H1 (cell line): Measurements from ENCODE around the gene POLR3GL. TPM values are rescaled to one million over a fixed set of nuclear protein-coding genes. Genes with fewer than 3 reads are reported as not detected.

Source experiments
- CTCF ChIA-PET: fragments of 300-600 bp; sonication (Branson Sonifier 250); formaldehyde crosslinking; loops from one replicate; lab custom pipeline; 2021; ENCODE audit not compliant: partially characterized antibody; lab: Charles Lee
- POLR2A ChIA-PET: fragments of 300-600 bp; sonication (Branson Sonifier 250); formaldehyde crosslinking; loops from one replicate; lab custom pipeline; 2021; ENCODE audit warnings: inconsistent platforms; ENCODE audit not compliant: partially characterized antibody; lab: Charles Lee
- DNase-seq, 2 experiments: peaks; one replicate each; pipeline versions ENCODE4 v3.0.0 to v3.0.0-alpha.2; 2010 to 2022; ENCODE audit warnings: low spot score in 2 of 2, low read depth in 1 of 2, mixed read lengths in 1 of 2
- FAIRE-seq: peaks from 2 replicates; lab custom pipeline; 2011; peaks lifted over from hg19 to GRCh38; lab: Jason Lieb, UNC
- H2AFZ ChIP-seq: 2 replicates; pipeline ENCODE4 v1.8.1; 2012; ENCODE audit warnings: low read length, inconsistent platforms
- H2AK5ac ChIP-seq: 2 replicates; pipeline ENCODE4 v1.6.1; 2013; ENCODE audit warnings: low read depth, low read length
- H2BK120ac ChIP-seq: replicated peaks from 2 replicates; pipeline ENCODE3; 2013; ENCODE audit warnings: low read depth, low read length, inconsistent platforms
- H2BK12ac ChIP-seq: 2 replicates; pipeline ENCODE4 v1.6.1; 2013; ENCODE audit warnings: low read depth, low read length
- H2BK15ac ChIP-seq: 2 replicates; pipeline ENCODE4 v1.6.1; 2013; ENCODE audit warnings: low read length
- H2BK20ac ChIP-seq: 2 replicates; pipeline ENCODE4 v1.6.1; 2013; ENCODE audit warnings: low read length
- H2BK5ac ChIP-seq: 2 replicates; pipeline ENCODE4 v1.6.1; 2013; ENCODE audit warnings: low read depth, low read length
- H3K14ac ChIP-seq: 2 replicates; pipeline ENCODE4 v1.6.1; 2013; ENCODE audit warnings: inconsistent platforms; ENCODE audit not compliant: insufficient read length
- H3K18ac ChIP-seq: 2 replicates; pipeline ENCODE4 v1.6.1; 2013; ENCODE audit warnings: low read length; ENCODE audit errors: extremely low read depth
- H3K23ac ChIP-seq: 2 replicates; pipeline ENCODE4 v1.6.1; 2013; ENCODE audit warnings: inconsistent platforms; ENCODE audit not compliant: insufficient read length
- H3K23me2 ChIP-seq: 2 replicates; pipeline ENCODE4 v1.6.1; 2013; ENCODE audit warnings: low read depth, low read length
- H3K27ac ChIP-seq: 2 replicates; pipeline ENCODE4 v1.6.1; 2011; ENCODE audit warnings: low read depth, low read length, inconsistent platforms
- H3K27me3 ChIP-seq, 4 experiments: replicated peaks in 1 of 4; 1 replicate in 1 of 4; 2 replicates in 3 of 4; pipeline versions ENCODE4 v1.6.1 to v1.8.1; 2011 to 2013; ENCODE audit warnings: low read length in 3 of 4, mild to moderate bottlenecking in 3 of 4, inconsistent platforms in 2 of 4, mixed read lengths in 2 of 4, moderate library complexity in 1 of 4; ENCODE audit not compliant: control insufficient read depth in 3 of 4, insufficient read depth in 3 of 4; ENCODE audit errors: extremely low read depth in 1 of 4
- H3K36me3 ChIP-seq, 4 experiments: 2 replicates each; pipeline versions ENCODE4 v1.6.1 to v1.8.1; 2011 to 2013; ENCODE audit warnings: mild to moderate bottlenecking in 4 of 4, low read length in 3 of 4, moderate library complexity in 2 of 4, control low read depth in 1 of 4, inconsistent platforms in 1 of 4; ENCODE audit not compliant: insufficient read depth in 4 of 4, control insufficient read depth in 2 of 4
- H3K4ac ChIP-seq: replicated peaks from 2 replicates; pipeline ENCODE3; 2013; ENCODE audit warnings: low read length, low read depth, mixed read lengths, inconsistent platforms; ENCODE audit not compliant: insufficient read length
- H3K4me1 ChIP-seq, 4 experiments: replicated peaks in 1 of 4; 1 replicate in 1 of 4; 2 replicates in 3 of 4; pipeline versions ENCODE4 v1.6.1 to v1.8.1; 2011 to 2013; ENCODE audit warnings: low read length in 3 of 4, inconsistent platforms in 2 of 4, mixed read lengths in 1 of 4; ENCODE audit not compliant: insufficient read depth in 4 of 4, control insufficient read depth in 3 of 4
- H3K4me2 ChIP-seq, 2 experiments: 2 replicates each; pipeline versions ENCODE4 v1.6.1 to v1.8.1; 2011 to 2013; ENCODE audit warnings: low read depth in 2 of 2, low read length in 2 of 2, control low read depth in 1 of 2, inconsistent platforms in 1 of 2, mild to moderate bottlenecking in 1 of 2; ENCODE audit not compliant: insufficient read depth in 1 of 2
- H3K4me3 ChIP-seq, 4 experiments: fragments of 200-600, 300-600 bp in 1 of 4; sonication (generic), shearing (Covaris generic), sonication (Bioruptor Twin) in 1 of 4; 2 replicates each; pipeline versions ENCODE4 v1.5.1 to v1.8.1; 2011 to 2016; ENCODE audit warnings: low read length in 4 of 4, low read depth in 3 of 4, control low read depth in 2 of 4, inconsistent platforms in 2 of 4, mild to moderate bottlenecking in 2 of 4, mixed read lengths in 1 of 4, moderate library complexity in 1 of 4; ENCODE audit not compliant: insufficient read depth in 2 of 4; ENCODE audit errors: extremely low read depth in 1 of 4
- H3K56ac ChIP-seq: replicated peaks from 2 replicates; pipeline ENCODE3; 2013; ENCODE audit warnings: low read depth, mild to moderate bottlenecking, mixed read lengths, low read length, inconsistent platforms; ENCODE audit not compliant: insufficient read length
- H3K79me1 ChIP-seq: 2 replicates; pipeline ENCODE4 v1.6.1; 2013; ENCODE audit warnings: low read depth, low read length, control low read depth
- H3K79me2 ChIP-seq, 2 experiments: 2 replicates each; pipeline versions ENCODE4 v1.6.1 to v1.8.1; 2012 to 2013; ENCODE audit warnings: low read length in 2 of 2, mild to moderate bottlenecking in 2 of 2, inconsistent platforms in 1 of 2; ENCODE audit not compliant: insufficient read depth in 2 of 2, control insufficient read depth in 1 of 2
- H3K9ac ChIP-seq, 4 experiments: replicated peaks in 1 of 4; 1 replicate in 1 of 4; 2 replicates in 3 of 4; pipeline versions ENCODE4 v1.6.1 to v1.8.1; 2011 to 2013; ENCODE audit warnings: low read depth in 3 of 4, low read length in 3 of 4, control low read depth in 2 of 4, mild to moderate bottlenecking in 2 of 4, moderate library complexity in 2 of 4, inconsistent platforms in 1 of 4; ENCODE audit errors: extremely low read depth in 1 of 4
- H3K9me3 ChIP-seq, 2 experiments: 2 replicates each; pipeline versions ENCODE4 v1.6.1 to v1.8.1; 2012 to 2013; ENCODE audit warnings: mild to moderate bottlenecking in 2 of 2, moderate library complexity in 2 of 2, control low read depth in 1 of 2, inconsistent platforms in 1 of 2, low read depth in 1 of 2, low read length in 1 of 2, mixed read lengths in 1 of 2; ENCODE audit not compliant: insufficient read depth in 2 of 2
- H4K20me1 ChIP-seq, 2 experiments: replicated peaks in 1 of 2; 2 replicates each; pipeline versions ENCODE3 to v1.8.1; 2011 to 2013; ENCODE audit warnings: inconsistent platforms in 2 of 2, low read length in 2 of 2, mild to moderate bottlenecking in 1 of 2; ENCODE audit not compliant: insufficient read depth in 2 of 2, control insufficient read depth in 1 of 2
- H4K5ac ChIP-seq: 2 replicates; pipeline ENCODE4 v1.6.1; 2013; ENCODE audit warnings: low read length, low read depth, mixed read lengths, inconsistent platforms; ENCODE audit not compliant: insufficient read length
- H4K8ac ChIP-seq: 2 replicates; pipeline ENCODE4 v1.8.0; 2013; ENCODE audit warnings: mild to moderate bottlenecking, moderate library complexity, low read length, inconsistent platforms; ENCODE audit not compliant: insufficient read depth; ENCODE audit errors: extremely low read depth
- H4K91ac ChIP-seq: replicated peaks from 2 replicates; pipeline ENCODE3; 2013; ENCODE audit warnings: low read length, mixed read lengths, inconsistent platforms; ENCODE audit not compliant: insufficient read length
- BCL11A ChIP-seq, 2 experiments: IDR thresholded peaks; one replicate each; pipeline ENCODE4 v1.6.1; 2011; ENCODE audit warnings: low read depth in 2 of 2, low read length in 2 of 2, mild to moderate bottlenecking in 2 of 2
- CBX8 ChIP-seq: fragments of 300-800, 300-1000 bp; sonication (generic); IDR thresholded peaks from 2 replicates; pipeline ENCODE4 v1.7.1; 2016; ENCODE audit warnings: low read depth, low read length, borderline replicate concordance
- CEBPB ChIP-seq: IDR thresholded peaks from 2 replicates; pipeline ENCODE4 v1.6.1; 2012; ENCODE audit warnings: low read depth, low read length
- CHD2 ChIP-seq: IDR thresholded peaks from 2 replicates; pipeline ENCODE4 v1.6.1; 2012; ENCODE audit warnings: low read length, improper control_type of control experiment
- CTBP2 ChIP-seq: IDR thresholded peaks from 2 replicates; pipeline ENCODE4 v1.7.0; 2011; ENCODE audit warnings: borderline replicate concordance, mild to moderate bottlenecking, moderate library complexity, mixed read lengths, low read length; ENCODE audit not compliant: insufficient read depth, insufficient read length
- HDAC2 ChIP-seq, 2 experiments: fragments of 300-600 bp in 1 of 2; sonication (generic) in 1 of 2; IDR thresholded peaks; 2 replicates each; pipeline ENCODE4 v1.6.1; 2011 to 2012; ENCODE audit warnings: low read depth in 2 of 2, low read length in 2 of 2, mild to moderate bottlenecking in 2 of 2, moderate library complexity in 2 of 2, borderline replicate concordance in 1 of 2, inconsistent platforms in 1 of 2
- POLR2AphosphoS5 ChIP-seq: IDR thresholded peaks from 2 replicates; pipeline ENCODE4 v1.6.1; 2011; ENCODE audit warnings: low read depth, low read length
- SIN3A ChIP-seq, 2 experiments: IDR thresholded peaks in 1 of 2; conservative IDR thresholded peaks in 1 of 2; 2 replicates each; pipeline ENCODE4 v1.6.1; 2011 to 2012; ENCODE audit warnings: low read length in 2 of 2, improper control_type of control experiment in 1 of 2, low read depth in 1 of 2, mild to moderate bottlenecking in 1 of 2
- SP4 ChIP-seq: IDR thresholded peaks from 2 replicates; pipeline ENCODE4 v1.6.1; 2012; ENCODE audit warnings: low read length, inconsistent platforms
- SUZ12 ChIP-seq: fragments of 200-600 bp; sonication (generic); IDR thresholded peaks from 2 replicates; pipeline ENCODE4 v1.6.1; 2012; ENCODE audit warnings: mild to moderate bottlenecking, inconsistent platforms, low read length, moderate library complexity, mixed read lengths
- ZNF274 ChIP-seq: IDR thresholded peaks from 2 replicates; pipeline ENCODE4 v1.7.0; 2012; ENCODE audit warnings: low read length, borderline replicate concordance; ENCODE audit errors: extremely low read depth
- WGBS, 2 experiments: shearing (Covaris generic) in 1 of 2; methylation state at CpG; one replicate each; pipeline versions ENCODE4 v1.1.6 to v1.1.7; 2013 to 2015; ENCODE audit warnings: low lambda C conversion rate in 2 of 2, mixed read lengths in 2 of 2, inconsistent platforms in 1 of 2, low coverage in 1 of 2, missing lambda C conversion rate in 1 of 2; ENCODE audit not compliant: insufficient replicate concordance in 2 of 2, insufficient coverage in 1 of 2, insufficient read length in 1 of 2; ENCODE audit errors: extremely low coverage in 1 of 2, missing lambda C conversion rate in 1 of 2; 5-methylcytosine and 5-hydroxymethylcytosine counted together
- polyA plus RNA-seq, 7 experiments: library from polyadenylated mRNA; depleted of rRNA in 3 of 7; stranded (reverse) in 5 of 7; unstranded in 2 of 7; fragments of >200 nt in 5 of 7; fragments of 200-250 nt in 2 of 7; gene quantifications; 1 replicate in 5 of 7; 2 replicates in 1 of 7; 4 replicates in 1 of 7; pipeline versions ENCODE4 v1.2.1 to v1.2.3, GENCODE V29; 2011 to 2013; ENCODE audit warnings: missing spikeins in 2 of 7, mixed read lengths in 2 of 7
- total RNA-seq: library from RNA; stranded (reverse); fragmentation: NEBNext Ultra II Directional; extraction: Animal tissue kit (Norgen Biotek cat#: 25700); gene quantifications from 2 replicates; pipeline ENCODE4 v1.2.1, GENCODE V29; 2021
- TF ChIP-seq, protein P1 (sequence below): IDR thresholded peaks from 2 replicates; pipeline ENCODE4 v1.6.1; 2012; ENCODE audit warnings: inconsistent platforms
- TF ChIP-seq, protein P2 (sequence below): IDR thresholded peaks from 2 replicates; pipeline ENCODE4 v1.6.1; 2012; ENCODE audit warnings: inconsistent platforms

POLR3GL gene
- total and polyA plus RNA-seq, 2 of the 8 experiments (the other 6 are each of a cell fraction or from before 2014, with no cell fraction given), result 3.1 to 3.9 TPM

DNA sequence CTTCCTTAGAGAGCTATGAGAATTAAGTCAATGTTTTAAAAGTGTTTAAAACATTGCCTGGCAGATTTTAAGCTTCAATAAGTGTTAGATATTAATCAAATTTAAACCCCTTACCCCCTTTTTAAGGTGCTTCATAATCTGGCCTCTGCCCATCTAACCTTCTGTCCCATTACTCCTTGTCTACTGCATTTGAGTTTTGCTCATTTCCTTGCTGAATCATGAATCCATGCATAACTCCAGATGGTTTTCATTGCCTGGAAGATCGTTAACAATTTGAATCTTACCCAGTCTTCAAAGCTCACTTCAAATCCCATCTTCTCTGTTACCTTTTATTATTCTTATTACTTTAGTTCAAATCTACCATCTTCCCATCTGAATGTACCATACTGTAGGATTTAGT is 52.4 kb downstream of the POLR3GL start:
- no peak overlapping the region for H3K56ac ChIP-seq
- no peak for FAIRE-seq
- CTCF ChIA-PET, result interaction anchor here (0.8 to 6.9 kb wide), 9 partner anchors 9 to 171 kb away, joined by 3 to 58 read pairs (median 4); partner anchors contain the start of gene NUDT17
- TF ChIP-seq CHD2 (no peak), CBX8 (no peak), SUZ12 (no peak), CTBP2 (no peak), SP4 (no peak), ZNF274 (no peak), POLR2AphosphoS5 (no peak), HDAC2 (IDR thresholded peaks at IDR 0.05; ENCODE audit: borderline replicate concordance in 1 of 2, low read depth in 2 of 2, low read length in 2 of 2) (no peak), BCL11A (IDR thresholded peaks at IDR 0.05; ENCODE audit: low read depth in 2 of 2, low read length in 2 of 2) (no peak), SIN3A (conservative IDR thresholded peaks at IDR 0.05 in 1 of 2, IDR thresholded peaks at IDR 0.05 in 1 of 2; ENCODE audit: low read depth in 1 of 2, low read length in 2 of 2) (no peak), CEBPB (no peak)
- TF ChIP-seq, protein P1, sequence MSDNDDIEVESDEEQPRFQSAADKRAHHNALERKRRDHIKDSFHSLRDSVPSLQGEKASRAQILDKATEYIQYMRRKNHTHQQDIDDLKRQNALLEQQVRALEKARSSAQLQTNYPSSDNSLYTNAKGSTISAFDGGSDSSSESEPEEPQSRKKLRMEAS, result no peak
- TF ChIP-seq, protein P2, sequence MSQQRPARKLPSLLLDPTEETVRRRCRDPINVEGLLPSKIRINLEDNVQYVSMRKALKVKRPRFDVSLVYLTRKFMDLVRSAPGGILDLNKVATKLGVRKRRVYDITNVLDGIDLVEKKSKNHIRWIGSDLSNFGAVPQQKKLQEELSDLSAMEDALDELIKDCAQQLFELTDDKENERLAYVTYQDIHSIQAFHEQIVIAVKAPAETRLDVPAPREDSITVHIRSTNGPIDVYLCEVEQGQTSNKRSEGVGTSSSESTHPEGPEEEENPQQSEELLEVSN, result no peak

More for the DNA sequence above, 52.4 kb downstream of the POLR3GL start:
- H3K79me2 ChIP-seq, result no peaks in the 10 kb centered on the region
- H3K79me1 ChIP-seq, result no peaks in the 10 kb centered on the region
- no peak overlapping the region for H3K9ac ChIP-seq
- no peak overlapping the region for H4K8ac ChIP-seq
- H3K27me3 ChIP-seq, result peaks cover 6 to 30% (median 24%) of the 10 kb centered on the region in 4 experiments
- H2BK20ac ChIP-seq, result no peak overlapping the region
- H3K4me1 ChIP-seq, result peaks cover 4 to 9% (median 6%) of the 10 kb centered on the region in 4 experiments
- no peak overlapping the region for H3K27ac ChIP-seq
- H4K91ac ChIP-seq, result no peak overlapping the region
- H3K4me2 ChIP-seq, result no peak overlapping the region
- no peak overlapping the region for H3K23ac ChIP-seq
- DNase-seq, result no peak
- H4K5ac ChIP-seq, result no peak overlapping the region
- no peaks in the 10 kb centered on the region for H3K36me3 ChIP-seq
- H2AK5ac ChIP-seq, result no peak overlapping the region
- H3K4me3 ChIP-seq, result no peak overlapping the region
- POLR2A ChIA-PET, result interaction anchor here (1.2 to 5.5 kb wide), 3 partner anchors 11 to 34 kb away, joined by 4 to 29 read pairs (median 4); no protein-coding TSS in a partner anchor
- 95% methylated on average over 1 of the region's 1 CpG; no CpG with 5 or more reads in 1 of the 2 experiments for WGBS, 2 experiments
- H3K23me2 ChIP-seq, result peaks cover 4% of the 10 kb centered on the region
- no peaks in the 10 kb centered on the region for H3K9me3 ChIP-seq
- no peak overlapping the region for H2BK120ac ChIP-seq
- no peak overlapping the region for H2BK12ac ChIP-seq
- H3K14ac ChIP-seq, result no peak overlapping the region
- no peak overlapping the region for H2AFZ ChIP-seq
- no peak overlapping the region for H3K18ac ChIP-seq
- no peak overlapping the region for H2BK15ac ChIP-seq
- H2BK5ac ChIP-seq, result no peak overlapping the region
- H4K20me1 ChIP-seq, result no peaks in the 10 kb centered on the region
- no peak overlapping the region for H3K4ac ChIP-seq
